GM19193 (cell line): ENCODE results near the gene PIGK.

Source experiments
- POLR2A ChIP-seq: IDR thresholded peaks from 4 replicates; pipeline ENCODE4 v1.6.1; 2011; ENCODE audit not compliant: insufficient read depth, insufficient read length; ENCODE audit errors: extremely low read depth

Gene PIGK

GRCh38 chr1:77220687-77221463, 1.6 kb upstream of the PIGK start:
- no peak for TF ChIP-seq POLR2A

DNA sequence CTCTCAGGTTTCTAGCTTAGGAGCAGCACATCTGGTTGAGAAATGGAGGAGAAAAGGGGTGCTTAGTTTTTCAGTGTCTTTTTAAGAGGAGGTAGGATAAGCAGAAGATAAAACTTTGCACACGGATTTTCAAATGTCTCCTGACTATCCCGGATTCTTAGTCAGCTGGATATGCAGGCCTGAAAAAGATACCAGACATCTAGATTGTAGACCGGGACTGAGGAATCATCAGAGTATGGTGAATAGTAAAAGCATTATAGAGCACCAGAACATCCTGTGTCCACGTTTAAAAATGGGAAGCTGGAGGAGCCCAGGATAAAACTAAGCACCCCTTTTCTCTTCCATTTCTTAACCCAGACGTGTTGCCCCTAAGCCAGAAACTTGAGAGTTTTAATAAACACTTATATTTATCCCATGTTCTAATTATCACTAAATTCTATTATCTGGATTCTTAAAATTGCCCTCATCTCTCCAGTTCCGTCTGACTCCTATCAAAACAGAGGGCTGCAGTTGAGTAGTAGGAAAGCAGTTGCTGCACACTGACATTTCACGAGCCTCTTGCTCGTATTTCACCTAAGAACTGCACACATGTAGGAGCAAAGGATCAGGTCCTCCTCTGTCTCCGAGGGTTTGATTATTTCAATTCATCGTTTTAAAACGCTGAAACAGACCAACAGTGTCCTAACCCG, 609 bp downstream of the PIGK start:
- no peak for TF ChIP-seq POLR2A

GRCh38 chr1:77202751-77203150, 16.5 kb downstream of the PIGK start:
- no peak for TF ChIP-seq POLR2A

DNA sequence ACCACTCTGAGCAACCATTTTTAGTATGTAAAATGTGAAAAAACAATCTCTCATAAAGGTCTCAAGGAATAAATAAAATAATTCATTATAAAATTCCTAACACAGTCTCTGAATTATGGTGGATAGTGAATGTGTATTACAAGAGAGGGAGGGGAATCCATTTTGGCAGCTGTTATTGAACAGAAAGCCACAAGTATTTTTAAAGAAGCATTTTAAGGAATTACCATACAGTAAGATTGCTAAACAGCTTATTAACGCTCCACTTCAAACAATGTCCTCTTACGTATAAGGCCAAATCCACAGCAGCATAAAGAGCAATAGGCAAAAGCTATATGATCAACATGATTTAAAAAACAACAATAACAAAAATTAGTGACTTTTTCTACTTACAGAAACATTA, 18.4 kb downstream of the PIGK start:
- TF ChIP-seq POLR2A, result no peak

- no peak for TF ChIP-seq POLR2A
These were observed 18.9 kb downstream of the PIGK start for GRCh38 chr1:77200293-77200692.

DNA sequence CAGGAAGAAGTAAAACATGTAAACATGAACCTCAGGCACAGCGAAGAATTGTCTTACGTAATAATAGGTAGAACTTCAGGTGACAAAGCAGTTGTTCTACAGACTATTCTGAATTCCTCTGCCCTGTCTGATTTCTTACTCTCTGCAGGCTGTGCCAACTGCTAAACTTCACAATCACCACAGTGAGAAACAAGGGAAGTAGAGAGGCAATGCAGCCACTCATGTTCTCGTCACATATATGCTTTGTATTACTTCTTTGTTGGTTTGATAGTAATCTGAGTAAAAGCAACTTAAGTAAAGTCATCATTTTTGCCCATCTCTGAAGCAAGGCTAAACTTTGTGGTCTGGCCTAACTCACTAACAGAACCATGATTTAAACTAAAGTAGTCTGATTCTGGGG, 21.9 kb downstream of the PIGK start:
- TF ChIP-seq POLR2A, result no peak

DNA sequence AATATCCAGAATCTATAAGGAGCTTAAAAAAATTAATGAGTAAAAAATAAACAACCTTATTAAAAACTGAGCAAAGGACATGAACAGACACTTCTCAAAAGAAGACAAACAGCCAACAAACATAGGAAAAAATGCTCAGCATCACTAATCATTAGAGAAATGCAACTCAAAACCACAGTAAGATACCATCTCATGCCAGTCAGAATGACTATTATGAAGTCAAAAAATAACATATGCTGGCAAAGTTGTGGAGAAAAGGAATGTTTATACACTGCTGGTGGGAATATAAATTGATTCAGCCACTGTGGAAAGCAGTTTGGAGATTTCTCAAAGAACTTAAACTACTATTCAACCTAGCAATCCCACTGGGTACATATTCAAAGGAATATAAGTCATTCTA, 25.3 kb downstream of the PIGK start:
- no peak for TF ChIP-seq POLR2A

GRCh38 chr1:77188770-77189169, 30.5 kb downstream of the PIGK start:
- TF ChIP-seq POLR2A, result no peak

DNA sequence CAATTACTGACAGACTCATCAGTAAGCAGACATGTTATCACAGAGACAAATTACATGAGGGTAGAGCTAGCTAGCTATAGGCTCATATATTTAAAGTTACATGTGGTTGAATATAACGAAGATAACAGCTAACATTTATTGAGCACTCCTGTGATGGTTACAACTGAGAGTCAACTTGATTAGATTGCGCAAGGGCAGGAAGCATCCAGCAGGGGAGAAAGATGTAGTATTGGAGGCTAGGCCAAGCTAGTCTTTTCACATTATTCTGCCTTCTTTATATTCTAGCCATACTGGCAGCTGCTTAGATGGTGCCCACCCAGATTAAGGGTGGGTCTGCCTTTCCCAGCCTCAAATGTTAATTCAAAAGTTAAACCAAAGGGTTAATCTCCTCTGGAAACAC, 37.1 kb downstream of the PIGK start:
- no peak for TF ChIP-seq POLR2A

DNA sequence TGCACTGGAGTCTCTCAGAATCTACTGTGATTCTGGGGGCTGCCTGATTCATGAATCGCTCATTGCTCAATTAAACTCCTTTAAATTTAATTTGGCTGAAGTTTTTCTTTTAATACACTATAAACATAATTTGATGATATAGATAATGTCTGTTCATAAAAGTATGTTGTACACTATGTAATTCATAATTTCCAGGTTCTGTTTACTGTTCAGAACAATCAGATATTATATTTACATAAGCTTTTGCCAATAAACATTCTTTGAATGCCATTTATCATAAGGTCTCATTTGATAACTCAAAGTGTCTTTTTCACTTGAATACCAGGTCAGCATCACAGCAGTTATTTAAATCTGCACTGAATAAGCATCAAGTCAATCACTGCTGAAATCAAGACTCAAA, 39.6 kb downstream of the PIGK start:
- TF ChIP-seq POLR2A, result no peak

- TF ChIP-seq POLR2A, result no peak
These were observed 43.9 kb downstream of the PIGK start for GRCh38 chr1:77175230-77175844.

DNA sequence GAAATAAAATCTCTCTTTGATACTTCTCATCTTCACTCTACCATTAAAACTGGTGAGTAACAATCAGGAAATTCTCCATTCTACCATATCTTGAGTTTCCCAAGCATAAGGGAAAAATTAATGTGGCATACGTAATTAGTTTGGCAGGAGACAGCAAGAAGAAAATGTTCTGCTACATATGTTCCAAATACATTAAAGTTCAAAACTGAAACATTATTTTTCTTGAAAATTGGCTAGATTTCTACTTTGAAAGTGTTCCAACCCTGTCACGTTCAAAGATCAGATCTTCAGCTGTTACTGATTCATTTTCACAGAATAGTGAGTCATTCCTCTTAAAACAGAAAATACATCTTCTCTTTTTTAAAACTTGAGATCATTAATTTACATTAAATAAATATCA, 48.5 kb downstream of the PIGK start:
- TF ChIP-seq POLR2A, result no peak

GRCh38 chr1:77168358-77168757, 50.9 kb downstream of the PIGK start:
- TF ChIP-seq POLR2A, result no peak

DNA sequence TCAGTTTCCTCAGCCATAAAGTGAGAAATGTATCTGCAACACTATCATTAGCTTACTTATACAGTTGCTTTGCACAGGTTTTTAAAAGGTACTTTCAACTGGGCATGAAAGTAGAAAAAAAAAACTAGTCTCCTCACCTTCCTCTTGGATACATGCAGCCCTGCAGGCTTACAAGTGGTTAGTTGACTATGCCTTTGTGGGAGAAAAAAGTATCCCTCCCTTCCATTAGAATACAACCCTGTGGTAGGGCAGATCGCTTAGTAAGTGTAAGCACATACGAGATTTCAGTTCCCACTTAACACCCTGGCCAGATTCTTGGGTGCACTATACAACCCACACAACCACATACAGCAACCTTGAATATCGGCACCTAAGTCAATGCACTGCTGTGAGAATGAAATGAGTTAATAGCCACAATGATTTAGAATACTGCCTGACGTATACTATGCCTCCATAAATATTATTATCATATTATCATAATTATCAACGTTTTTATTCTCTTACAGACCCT, 54.7 kb downstream of the PIGK start:
- TF ChIP-seq POLR2A, result no peak

DNA sequence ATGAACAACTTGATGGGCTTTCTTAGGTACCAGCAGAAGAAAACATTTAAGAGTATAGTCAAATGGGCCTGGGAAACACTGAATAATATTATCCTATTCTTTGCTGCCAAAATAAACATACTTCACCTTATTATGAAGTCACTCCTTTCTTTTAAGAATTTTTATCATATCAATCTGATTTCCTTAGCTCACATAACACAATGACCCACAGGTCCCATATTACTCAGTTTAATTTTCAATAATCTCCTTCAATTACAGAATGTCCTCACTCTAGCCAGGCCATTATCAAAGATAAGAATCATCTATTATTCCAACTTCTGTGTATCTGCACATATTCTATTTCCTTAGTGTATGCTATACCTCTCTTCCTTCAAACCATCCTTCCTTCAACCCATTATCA, 63.0 kb downstream of the PIGK start:
- no peak for TF ChIP-seq POLR2A

DNA sequence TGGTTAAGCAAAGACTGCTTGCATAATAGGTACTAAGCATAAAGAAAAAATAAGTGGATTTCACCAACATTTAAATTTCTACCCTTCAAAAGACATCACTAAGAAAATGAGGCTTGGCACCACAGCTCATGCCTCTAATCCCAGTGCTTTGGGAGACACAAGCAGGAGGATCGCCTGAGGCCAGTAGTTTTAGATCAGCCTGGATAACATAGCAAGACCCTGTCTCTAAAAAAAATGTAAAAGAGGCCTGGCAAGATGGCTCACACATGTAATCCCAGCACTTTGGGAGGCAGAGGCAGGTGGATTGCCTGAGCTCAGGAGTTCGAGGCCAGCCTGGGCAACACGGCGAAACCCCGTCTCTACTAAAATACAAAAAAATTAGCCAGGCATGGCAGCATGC, 73.0 kb downstream of the PIGK start:
- no peak for TF ChIP-seq POLR2A
